CD14-positive monocyte (primary cell): Measurements from ENCODE around the gene FGFR4. TPM values are rescaled to one million over a fixed set of nuclear protein-coding genes. Genes with fewer than 3 reads are reported as not detected.

Source experiments
- DNase-seq, 3 donors: peaks; one replicate each; pipeline ENCODE4 v3.0.0-alpha.2; 2011 to 2022
- H2AFZ ChIP-seq: 2 replicates; pipeline ENCODE4 v1.6.0; 2012; ENCODE audit warnings: mild to moderate bottlenecking, low read depth, low read length, inconsistent platforms; ENCODE audit not compliant: insufficient read depth, poor library complexity, severe bottlenecking
- H3K27ac ChIP-seq, 2 donors: 1 replicate in 1 of 2; 2 replicates in 1 of 2; pipeline ENCODE4 v1.5.1; 2012 to 2013; ENCODE audit warnings: low read length in 2 of 2, control low read depth in 1 of 2, inconsistent platforms in 1 of 2, low read depth in 1 of 2, mild to moderate bottlenecking in 1 of 2
- H3K27me3 ChIP-seq, 2 donors: one replicate each; pipeline versions ENCODE4 v1.6.0 to v1.6.1; 2011 to 2013; ENCODE audit warnings: low read length in 2 of 2; ENCODE audit not compliant: control insufficient read depth in 2 of 2, insufficient read depth in 2 of 2
- H3K36me3 ChIP-seq, 2 donors: replicated peaks in 1 of 2; 1 replicate in 1 of 2; 2 replicates in 1 of 2; pipeline versions ENCODE4 v1.5.1 to v1.6.1; 2012 to 2013; ENCODE audit warnings: low read length in 2 of 2, control low read depth in 1 of 2, inconsistent platforms in 1 of 2, mild to moderate bottlenecking in 1 of 2; ENCODE audit not compliant: insufficient read depth in 2 of 2, control insufficient read depth in 1 of 2
- H3K4me1 ChIP-seq, 2 donors: 1 replicate in 1 of 2; 2 replicates in 1 of 2; pipeline versions ENCODE4 v1.5.1 to v1.6.1; 2012 to 2013; ENCODE audit warnings: low read length in 2 of 2, control low read depth in 1 of 2, inconsistent platforms in 1 of 2, mild to moderate bottlenecking in 1 of 2, moderate library complexity in 1 of 2; ENCODE audit not compliant: insufficient read depth in 2 of 2, control insufficient read depth in 1 of 2
- H3K4me2 ChIP-seq: replicated peaks from 2 replicates; pipeline ENCODE3; 2012; ENCODE audit warnings: low read length, moderate library complexity, mild to moderate bottlenecking; ENCODE audit not compliant: poor library complexity, severe bottlenecking; ENCODE audit errors: extremely low read depth
- H3K4me3 ChIP-seq, 3 experiments: fragments of 200-600 bp in 1 of 3; sonication (generic) in 1 of 3; replicated peaks in 1 of 3; 1 replicate in 2 of 3; 2 replicates in 1 of 3; pipeline ENCODE4 v1.5.1; 2011 to 2013; ENCODE audit warnings: low read length in 3 of 3, mild to moderate bottlenecking in 3 of 3, control low read depth in 2 of 3, low read depth in 2 of 3, inconsistent platforms in 1 of 3, moderate library complexity in 1 of 3
- H3K79me2 ChIP-seq: 2 replicates; pipeline ENCODE4 v1.6.0; 2012; ENCODE audit warnings: mild to moderate bottlenecking, control low read depth, inconsistent platforms, low read length, moderate library complexity; ENCODE audit not compliant: insufficient read depth
- H3K9ac ChIP-seq: 2 replicates; pipeline ENCODE4 v1.6.0; 2017; ENCODE audit warnings: low read length, mild to moderate bottlenecking; ENCODE audit not compliant: insufficient read depth, poor library complexity, severe bottlenecking
- H3K9me3 ChIP-seq, 2 donors: replicated peaks in 1 of 2; 1 replicate in 1 of 2; 2 replicates in 1 of 2; pipeline versions ENCODE4 v1.5.1 to v1.6.1; 2012 to 2013; ENCODE audit warnings: low read length in 2 of 2, control low read depth in 1 of 2; ENCODE audit not compliant: control insufficient read depth in 1 of 2, insufficient read depth in 1 of 2
- H4K20me1 ChIP-seq: 2 replicates; pipeline ENCODE4 v1.6.0; 2012; ENCODE audit warnings: mild to moderate bottlenecking, low read length, control low read depth, moderate library complexity; ENCODE audit not compliant: insufficient read depth
- H3K27ac Mint-ChIP-seq, 7 donors: one replicate each; pipeline ENCODE4 v1.8.0; 2020; ENCODE audit warnings: mild to moderate bottlenecking in 7 of 7, mixed read lengths in 7 of 7, moderate library complexity in 6 of 7, inconsistent platforms in 2 of 7
- H3K27me3 Mint-ChIP-seq, 3 donors: one replicate each; pipeline ENCODE4 v1.8.0; 2021 to 2022; ENCODE audit warnings: low read depth in 3 of 3, mild to moderate bottlenecking in 3 of 3, mixed read lengths in 3 of 3, moderate library complexity in 3 of 3, inconsistent platforms in 1 of 3
- H3K36me3 Mint-ChIP-seq, 2 donors: one replicate each; pipeline ENCODE4 v1.8.0; 2020; ENCODE audit warnings: mixed read lengths in 2 of 2, inconsistent platforms in 1 of 2, mild to moderate bottlenecking in 1 of 2
- H3K4me1 Mint-ChIP-seq: one replicate; pipeline ENCODE4 v1.8.0; 2020; ENCODE audit warnings: mild to moderate bottlenecking, mixed read lengths
- H3K4me3 Mint-ChIP-seq, 2 donors: one replicate each; pipeline ENCODE4 v1.8.0; 2020; ENCODE audit warnings: mild to moderate bottlenecking in 2 of 2, mixed read lengths in 2 of 2, moderate library complexity in 1 of 2
- H3K9me3 Mint-ChIP-seq, 7 donors: one replicate each; pipeline ENCODE4 v1.8.0; 2020 to 2022; ENCODE audit warnings: mixed read lengths in 7 of 7, mild to moderate bottlenecking in 6 of 7, moderate library complexity in 6 of 7, inconsistent platforms in 2 of 7
- CTCF ChIP-seq: fragments of 200-600 bp; IDR thresholded peaks from one replicate; pipeline ENCODE4 v1.8.0; 2022; ENCODE audit warnings: antibody characterized with exemption, mild to moderate bottlenecking
- WGBS: methylation state at CpG from one replicate; pipeline ENCODE4 v1.1.5; 2013; ENCODE audit warnings: missing lambda C conversion rate; ENCODE audit not compliant: insufficient coverage; 5-methylcytosine and 5-hydroxymethylcytosine counted together
- intact Hi-C, 2 donors: fragments of 100-400 bp; cut with micrococcal nuclease; formaldehyde crosslinking; loops; one replicate each; pipeline versions ENCODE4 v1.15.0 to v1.15.1; 2023
- polyA plus RNA-seq, 3 donors: library from polyadenylated mRNA; depleted of rRNA in 1 of 3; unstranded in 2 of 3; stranded (reverse) in 1 of 3; fragments of 300-500 nt in 2 of 3; fragments of >200 nt in 1 of 3; fragmentation: Illumina TruSeq in 2 of 3; gene quantifications; 1 replicate in 2 of 3; 2 replicates in 1 of 3; pipeline ENCODE4 v1.2.3, GENCODE V29; 2012 to 2021

FGFR4 gene
- polyA plus RNA-seq, 3 donors: 0.39 TPM; not detected in 2

DNA sequence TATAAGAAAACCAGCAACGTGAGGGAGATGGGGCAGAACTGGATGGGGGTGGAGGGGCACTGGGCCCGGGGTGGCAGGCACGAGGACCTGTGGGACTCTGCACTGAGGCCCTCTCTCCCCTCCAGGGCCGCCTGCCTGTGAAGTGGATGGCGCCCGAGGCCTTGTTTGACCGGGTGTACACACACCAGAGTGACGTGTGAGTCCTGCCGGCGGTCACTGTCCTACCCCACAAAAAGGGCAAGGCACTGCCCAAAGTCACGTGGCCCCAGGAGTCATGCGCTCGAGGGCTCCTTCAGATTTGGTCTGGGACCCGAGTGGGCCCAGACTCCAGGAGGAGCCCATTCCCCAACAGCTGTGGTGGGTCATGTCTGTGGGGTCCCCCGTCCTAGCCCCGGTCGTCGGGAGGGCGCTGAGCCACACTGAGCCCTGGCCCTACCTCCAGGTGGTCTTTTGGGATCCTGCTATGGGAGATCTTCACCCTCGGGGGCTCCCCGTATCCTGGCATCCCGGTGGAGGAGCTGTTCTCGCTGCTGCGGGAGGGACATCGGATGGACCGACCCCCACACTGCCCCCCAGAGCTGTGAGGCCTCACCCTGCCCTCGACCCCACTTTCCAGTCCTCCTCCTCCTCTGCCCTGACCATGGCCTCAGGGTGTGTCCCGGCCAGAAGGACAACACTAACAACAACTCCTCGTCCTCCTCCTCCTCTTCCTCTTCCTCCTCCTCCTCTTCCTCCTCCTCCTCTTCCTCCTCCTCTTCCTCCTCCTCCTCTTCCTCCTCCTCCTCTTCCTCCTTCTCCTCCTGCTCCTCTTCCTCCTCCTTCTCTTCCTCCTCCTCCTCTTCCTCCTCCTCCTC, 9.7 kb downstream of the FGFR4 start:
- Histone ChIP-seq H3K4me3 (no peak overlapping the region), H3K9ac (no peak overlapping the region), H3K79me2 (no peaks in the 10 kb centered on the region), H3K27me3 (no peaks in the 10 kb centered on the region), H3K4me1 (no peaks in the 10 kb centered on the region), H2AFZ (no peak overlapping the region), H4K20me1 (no peaks in the 10 kb centered on the region), H3K36me3 (no peaks in the 10 kb centered on the region), H3K9me3 (no peaks in the 10 kb centered on the region), H3K4me2 (no peak overlapping the region), H3K27ac (no peak overlapping the region)
- Mint-ChIP-seq H3K4me1 (peaks cover 6% of the 10 kb centered on the region), H3K4me3 (no peak overlapping the region), H3K9me3 (peaks cover 0 to 2% (median 0%) of the 10 kb centered on the region in 7 donors), H3K27ac (no peak overlapping the region), H3K36me3 (no peaks in the 10 kb centered on the region), H3K27me3 (peaks cover 4 to 11% (median 5%) of the 10 kb centered on the region in 3 donors)
- DNase-seq: no peak
- WGBS: 96% methylated on average over 24 of the region's 29 CpGs
- intact Hi-C loops: no loop called here
- TF ChIP-seq CTCF: no peak

GRCh38 chr5:177097016-177097985, 10.6 kb downstream of the FGFR4 start:
- intact Hi-C loops: no loop called here
- no peak overlapping the region for H3K27ac Mint-ChIP-seq
- Histone ChIP-seq H4K20me1 (no peaks in the 10 kb centered on the region), H3K36me3 (no peaks in the 10 kb centered on the region), H3K4me3 (no peak overlapping the region), H3K27ac (no peak overlapping the region), H3K9ac (no peak overlapping the region), H2AFZ (no peak overlapping the region), H3K9me3 (no peaks in the 10 kb centered on the region), H3K79me2 (no peaks in the 10 kb centered on the region), H3K4me2 (no peak overlapping the region), H3K4me1 (no peaks in the 10 kb centered on the region), H3K27me3 (no peaks in the 10 kb centered on the region)
- no peak for TF ChIP-seq CTCF
- H3K27me3 Mint-ChIP-seq: peaks cover 4 to 7% (median 5%) of the 10 kb centered on the region in 3 donors
- peaks cover 0 to 2% (median 0%) of the 10 kb centered on the region in 7 donors for H3K9me3 Mint-ChIP-seq
- DNase-seq: no peak
- no peaks in the 10 kb centered on the region for H3K36me3 Mint-ChIP-seq
- no peak overlapping the region for H3K4me3 Mint-ChIP-seq
- 97% methylated on average over 27 of the region's 30 CpGs for WGBS
- H3K4me1 Mint-ChIP-seq: peaks cover 6% of the 10 kb centered on the region
